NT2/D1 (cell line): ENCODE results near the gene TMEM254.
"Not testable (repeated sequence)": the region's sequence is repeated elsewhere in the genome, so short reads cannot be mapped to it uniquely, and the experiment has no call there.

Experiments used
- DNase-seq: peaks from one replicate; pipeline ENCODE4 v3.0.0-alpha.2; 2011; ENCODE audit warnings: low read depth, low spot score
- H3K27me3 ChIP-seq: 2 replicates; pipeline ENCODE4 v1.6.0; 2011; ENCODE audit warnings: mild to moderate bottlenecking; ENCODE audit not compliant: insufficient read length, insufficient read depth
- H3K36me3 ChIP-seq: 2 replicates; pipeline ENCODE4 v1.6.1; 2011; ENCODE audit warnings: mild to moderate bottlenecking, low read length, mixed read lengths; ENCODE audit not compliant: insufficient read depth, insufficient read length
- H3K4me1 ChIP-seq: 2 replicates; pipeline ENCODE4 v1.5.1; 2011; ENCODE audit not compliant: insufficient read depth, insufficient read length
- H3K4me3 ChIP-seq: 2 replicates; pipeline ENCODE4 v1.5.1; 2011; ENCODE audit warnings: low read depth; ENCODE audit not compliant: insufficient read length
- H3K9ac ChIP-seq: 2 replicates; pipeline ENCODE4 v1.6.0; 2011; ENCODE audit warnings: low read depth; ENCODE audit not compliant: insufficient read length
- H3K9me3 ChIP-seq: 2 replicates; pipeline ENCODE4 v1.5.1; 2011; ENCODE audit warnings: mild to moderate bottlenecking, low read length; ENCODE audit not compliant: insufficient read depth
- SUZ12 ChIP-seq: IDR thresholded peaks from 2 replicates; pipeline ENCODE4 v1.6.1; 2011; ENCODE audit not compliant: insufficient read length, insufficient read depth; ENCODE audit errors: extremely low read depth
- YY1 ChIP-seq: IDR thresholded peaks from 2 replicates; pipeline ENCODE4 v1.6.1; 2011; ENCODE audit not compliant: insufficient read length, insufficient read depth
- ZNF274 ChIP-seq: IDR thresholded peaks from 2 replicates; pipeline ENCODE4 v1.6.1; 2011; ENCODE audit warnings: mild to moderate bottlenecking, low read depth, low read length

TMEM254 gene

GRCh38 chr10:80122746-80123145 is 44.3 kb downstream of the TMEM254 start:
- TF ChIP-seq YY1: no peak
- TF ChIP-seq SUZ12: no peak
- no peak for TF ChIP-seq ZNF274
- no peak overlapping the region for H3K4me3 ChIP-seq
- no peaks in the 10 kb centered on the region for H3K27me3 ChIP-seq
- H3K36me3 ChIP-seq: no peaks in the 10 kb centered on the region
- H3K9ac ChIP-seq: no peak overlapping the region
- no peak for DNase-seq
- no peaks in the 10 kb centered on the region for H3K9me3 ChIP-seq
- H3K4me1 ChIP-seq: no peaks in the 10 kb centered on the region

DNA sequence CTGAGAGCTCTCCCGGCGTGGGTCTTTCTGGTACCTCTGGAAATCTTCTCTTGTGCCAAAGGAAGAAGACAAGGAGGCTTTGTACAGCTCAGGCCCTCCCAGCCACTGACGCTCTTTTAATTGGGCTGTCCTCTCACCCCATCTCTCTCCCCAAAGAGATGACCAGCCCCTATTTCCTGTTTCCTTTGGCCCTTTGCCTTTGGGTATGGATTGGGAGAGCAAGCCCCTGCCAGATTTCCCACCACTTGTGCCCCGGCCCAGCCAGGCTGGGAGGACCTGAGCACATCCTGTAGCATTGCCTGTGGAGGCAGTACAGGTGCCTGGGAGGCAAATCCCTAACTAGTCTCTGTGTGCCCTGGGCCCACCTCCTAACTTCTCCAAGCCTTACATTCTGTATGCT is 48.4 kb downstream of the TMEM254 start:
- Histone ChIP-seq H3K9ac (no peak overlapping the region), H3K36me3 (no peaks in the 10 kb centered on the region), H3K9me3 (no peaks in the 10 kb centered on the region), H3K4me3 (no peak overlapping the region), H3K27me3 (peaks cover 9% of the 10 kb centered on the region), H3K4me1 (no peaks in the 10 kb centered on the region)
- no peak for DNase-seq
- no peak for TF ChIP-seq ZNF274
- TF ChIP-seq YY1: no peak
- TF ChIP-seq SUZ12: no peak

- no peaks in the 10 kb centered on the region for H3K4me1 ChIP-seq
- no peak for DNase-seq
- no peak overlapping the region for H3K4me3 ChIP-seq
- H3K9me3 ChIP-seq: no peaks in the 10 kb centered on the region
- no peak for TF ChIP-seq SUZ12
- no peak for TF ChIP-seq ZNF274
- no peak for TF ChIP-seq YY1
- H3K27me3 ChIP-seq: peaks cover 32% of the 10 kb centered on the region
- H3K36me3 ChIP-seq: no peaks in the 10 kb centered on the region
- no peak overlapping the region for H3K9ac ChIP-seq
Measured at GRCh38 chr10:80131499-80131901, 53.0 kb downstream of the TMEM254 start.

DNA sequence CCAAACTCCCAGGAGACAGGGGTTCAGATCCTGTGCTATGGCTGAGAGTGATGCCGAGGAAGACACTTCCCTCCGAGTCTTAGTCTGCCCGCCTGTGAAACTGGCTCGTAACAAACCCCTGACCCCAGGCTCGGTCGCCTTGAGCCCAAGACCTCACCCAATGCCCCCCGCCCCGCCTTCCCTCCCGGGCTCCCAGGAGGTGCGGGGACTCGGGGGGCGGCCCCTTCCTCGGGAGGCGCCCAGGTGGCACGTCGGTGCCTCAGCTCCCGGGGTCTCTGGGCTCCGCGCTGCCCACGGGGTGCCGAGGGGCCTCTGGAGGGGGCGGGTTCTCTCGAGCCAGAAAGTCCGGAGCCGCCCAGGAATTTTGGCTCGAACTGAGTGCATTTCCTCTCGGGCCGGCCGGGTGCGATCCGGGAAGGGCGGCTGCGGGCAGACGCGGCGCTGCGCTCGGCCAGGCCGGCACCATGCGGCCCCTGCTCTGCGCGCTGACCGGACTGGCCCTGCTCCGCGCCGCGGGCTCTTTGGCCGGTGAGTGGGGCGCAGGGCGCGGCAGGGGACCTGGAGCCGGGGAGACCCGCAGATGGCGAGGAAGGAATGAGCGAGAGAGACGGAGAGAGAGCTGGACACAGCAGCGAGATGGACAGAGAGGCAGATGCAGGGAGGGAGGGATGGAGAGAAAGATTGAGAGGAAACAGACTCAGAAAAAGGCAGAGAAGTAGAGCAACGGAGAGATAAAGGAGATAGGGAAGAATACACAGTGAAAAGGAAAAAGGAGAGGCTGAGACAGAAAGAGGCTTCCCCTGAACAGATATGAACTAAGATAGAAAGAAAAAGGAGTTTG is 54.1 kb downstream of the TMEM254 start, which contains the start of gene PLAC9:
Gene PLAC9 (plus strand): TSS at position 432 of the 841 bp plus-strand sequence. CDS start 33 bp downstream, at position 465.
- Histone ChIP-seq H3K9me3 (no peaks in the 10 kb centered on the region), H3K36me3 (no peaks in the 10 kb centered on the region), H3K9ac (peak within 1 kb of the TSS; percentile 61), H3K4me1 (no peaks in the 10 kb centered on the region), H3K27me3 (peaks cover 32% of the 10 kb centered on the region), H3K4me3 (peak within 1 kb of the TSS; percentile 40)
- TF ChIP-seq SUZ12 (no peak), ZNF274 (no peak), YY1 (no peak)
- no peak for DNase-seq

- Histone ChIP-seq H3K4me1 (no peaks in the 10 kb centered on the region), H3K9ac (no peak overlapping the region), H3K9me3 (no peaks in the 10 kb centered on the region), H3K27me3 (peaks cover 32% of the 10 kb centered on the region), H3K36me3 (no peaks in the 10 kb centered on the region), H3K4me3 (no peak overlapping the region)
- TF ChIP-seq YY1 (no peak), ZNF274 (no peak), SUZ12 (no peak)
- DNase-seq: no peak
Measured at GRCh38 chr10:80133206-80133605, 54.7 kb downstream of the TMEM254 start.

GRCh38 chr10:80133687-80134086 is 55.2 kb downstream of the TMEM254 start:
- not testable (repeated sequence) for DNase-seq

DNA sequence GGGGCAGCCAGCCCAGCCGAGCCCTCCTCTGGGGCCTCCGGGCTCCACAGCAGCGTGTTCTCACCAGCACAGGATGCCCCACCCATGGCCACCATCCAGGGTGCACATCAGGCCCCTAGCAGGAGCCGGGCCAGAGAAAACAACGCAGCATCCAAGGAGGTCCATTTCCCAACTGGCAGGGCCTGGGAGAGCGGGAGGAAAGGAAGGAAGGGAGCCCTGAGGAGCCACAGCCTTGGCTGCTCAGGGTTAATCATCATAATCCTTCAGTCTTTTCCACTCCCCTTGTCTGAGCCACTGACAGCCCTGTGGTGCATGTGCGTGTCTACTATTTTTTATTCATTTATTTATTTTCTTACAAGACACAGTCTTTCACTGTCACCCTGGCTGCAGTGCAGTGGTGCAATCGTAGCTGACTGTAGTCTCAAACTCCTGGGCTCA is 57.7 kb downstream of the TMEM254 start:
- H3K4me3 ChIP-seq: no peak overlapping the region
- DNase-seq: no peak
- H3K9me3 ChIP-seq: no peaks in the 10 kb centered on the region
- H3K36me3 ChIP-seq: no peaks in the 10 kb centered on the region
- no peak overlapping the region for H3K9ac ChIP-seq
- no peaks in the 10 kb centered on the region for H3K4me1 ChIP-seq
- TF ChIP-seq SUZ12 (no peak), ZNF274 (no peak), YY1 (no peak)
- peaks cover 30% of the 10 kb centered on the region for H3K27me3 ChIP-seq

More at GRCh38 chr10:80133687-80134086, 55.2 kb downstream of the TMEM254 start:
- not testable (repeated sequence) for H3K9ac ChIP-seq, H3K36me3 ChIP-seq, H3K4me3 ChIP-seq, H3K4me1 ChIP-seq, H3K9me3 ChIP-seq
- peaks cover 32% of the 10 kb centered on the region for H3K27me3 ChIP-seq
